Measurements from ENCODE around the gene CALN1. TPM values are rescaled to one million over a fixed set of nuclear protein-coding genes. Genes with fewer than 3 reads are reported as not detected.
"Not testable (repeated sequence)": the region's sequence is repeated elsewhere in the genome, so short reads cannot be mapped to it uniquely, and the experiment has no call there.

The CALN1 gene
- total RNA-seq, 1 donor: under 0.01 TPM

- H3K27me3 ChIP-seq (ENCODE audit: insufficient read depth, low read length): no peaks in the 10 kb centered on the region
- H3K4me1 ChIP-seq (ENCODE audit: insufficient read depth, low read length): peaks cover 9% of the 10 kb centered on the region
- H3K9me3 ChIP-seq (ENCODE audit: low read depth, low read length): no peaks in the 10 kb centered on the region
- H3K4me3 ChIP-seq (ENCODE audit: low read length): no peak overlapping the region
Measured at GRCh38 chr7:72391821-72392377, 20.2 kb downstream of the CALN1 start.

DNA sequence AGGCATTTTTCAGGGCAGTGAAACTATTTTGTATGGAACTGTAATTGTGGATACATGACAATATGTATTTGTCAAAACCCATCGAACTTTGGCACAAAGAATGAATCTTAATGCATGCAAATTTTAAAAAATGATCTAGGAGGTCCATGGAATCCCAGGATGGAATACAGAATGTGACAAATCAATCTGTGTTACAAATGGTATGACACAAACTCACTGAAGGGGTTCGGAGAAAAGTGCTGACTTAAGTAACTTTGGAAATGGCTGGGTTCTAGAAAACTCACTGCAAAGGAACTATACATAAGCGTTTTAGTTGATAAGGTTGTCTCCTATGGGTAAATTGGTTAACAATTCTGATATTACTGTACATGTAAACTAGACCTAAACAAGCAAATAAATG lies 26.0 kb downstream of the CALN1 start:
- Histone ChIP-seq H3K9me3 (ENCODE audit: low read depth, low read length) (no peaks in the 10 kb centered on the region), H3K4me1 (ENCODE audit: insufficient read depth, low read length) (no peaks in the 10 kb centered on the region), H3K4me3 (ENCODE audit: low read length) (no peak overlapping the region), H3K27me3 (ENCODE audit: insufficient read depth, low read length) (no peaks in the 10 kb centered on the region)

DNA sequence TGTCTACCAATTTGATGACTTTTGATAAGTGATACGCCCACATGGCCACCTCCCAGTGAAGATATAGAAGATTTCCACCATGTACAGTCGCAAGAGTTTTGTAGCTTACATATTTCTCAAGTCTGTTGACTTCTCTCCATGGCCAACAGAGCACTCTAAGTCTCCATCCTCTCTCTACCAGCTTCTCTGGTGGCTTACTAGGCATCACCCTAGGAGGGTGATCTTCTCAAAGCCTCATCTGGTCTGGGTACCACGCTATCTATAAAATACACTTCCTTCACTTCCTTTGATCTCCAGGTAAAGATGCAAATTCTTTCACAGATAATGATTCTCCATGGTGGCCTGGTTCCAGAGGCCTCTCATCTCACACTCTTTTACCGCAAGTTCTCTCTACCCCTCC lies 49.9 kb downstream of the CALN1 start:
- no peaks in the 10 kb centered on the region for H3K9me3 ChIP-seq (ENCODE audit: low read depth, low read length)
- no peak overlapping the region for H3K4me3 ChIP-seq (ENCODE audit: low read length)
- no peaks in the 10 kb centered on the region for H3K27me3 ChIP-seq (ENCODE audit: insufficient read depth, low read length)
- no peaks in the 10 kb centered on the region for H3K4me1 ChIP-seq (ENCODE audit: insufficient read depth, low read length)

GRCh38 chr7:72345208-72345727 lies 66.9 kb downstream of the CALN1 start:
- no peaks in the 10 kb centered on the region for H3K9me3 ChIP-seq (ENCODE audit: low read depth, low read length)
- no peak overlapping the region for H3K4me3 ChIP-seq (ENCODE audit: low read length)
- no peaks in the 10 kb centered on the region for H3K4me1 ChIP-seq (ENCODE audit: insufficient read depth, low read length)
- H3K27me3 ChIP-seq (ENCODE audit: insufficient read depth, low read length): no peaks in the 10 kb centered on the region

DNA sequence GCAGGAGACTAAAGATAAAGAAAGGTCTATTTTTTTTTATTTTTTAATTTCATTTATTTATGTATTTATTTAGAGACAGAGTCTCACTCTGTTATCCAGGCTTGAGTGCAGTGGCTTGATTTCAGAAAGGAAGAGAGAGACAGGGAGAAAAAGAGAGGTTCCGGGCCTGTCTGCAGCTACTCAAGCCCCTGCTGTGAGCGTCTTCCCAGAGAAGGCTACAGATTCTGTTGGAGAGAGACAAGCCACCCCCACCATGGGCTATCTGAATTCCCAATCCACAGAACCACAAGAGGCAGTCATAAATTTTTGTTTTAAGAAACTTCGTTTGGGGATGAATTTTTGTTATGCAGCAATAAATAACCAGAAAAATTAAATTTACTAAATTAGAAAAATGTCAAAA lies 68.1 kb downstream of the CALN1 start:
- H3K4me3 ChIP-seq (ENCODE audit: low read length): no peak overlapping the region
- no peaks in the 10 kb centered on the region for H3K9me3 ChIP-seq (ENCODE audit: low read depth, low read length)
- H3K27me3 ChIP-seq (ENCODE audit: insufficient read depth, low read length): no peaks in the 10 kb centered on the region
- no peaks in the 10 kb centered on the region for H3K4me1 ChIP-seq (ENCODE audit: insufficient read depth, low read length)

DNA sequence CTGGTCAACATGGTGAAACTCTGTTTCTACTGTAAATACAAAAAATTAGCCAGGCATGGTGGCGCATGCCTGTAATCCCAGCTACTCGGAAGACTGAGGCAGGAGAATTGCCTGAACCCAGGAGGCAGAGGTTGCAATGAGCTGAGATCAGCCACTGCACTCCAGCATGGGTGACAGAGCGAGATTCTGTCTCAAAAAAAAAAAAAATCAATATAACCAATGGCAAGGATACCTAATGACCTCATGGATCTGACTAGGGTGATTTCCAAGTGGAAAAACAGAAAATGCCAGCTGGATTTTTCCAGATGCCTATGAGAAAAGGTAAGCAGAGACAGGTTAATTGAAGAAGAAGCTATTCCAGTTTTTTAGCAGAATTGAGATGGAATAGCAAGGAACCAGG lies 68.8 kb downstream of the CALN1 start:
- H3K27me3 ChIP-seq (ENCODE audit: insufficient read depth, low read length): not testable (repeated sequence)

GRCh38 chr7:72337390-72338167 lies 74.6 kb downstream of the CALN1 start:
- Histone ChIP-seq H3K27me3 (ENCODE audit: insufficient read depth, low read length) (peaks cover 28% of the 10 kb centered on the region), H3K4me3 (ENCODE audit: low read length) (no peak overlapping the region), H3K4me1 (ENCODE audit: insufficient read depth, low read length) (no peaks in the 10 kb centered on the region)

More for the DNA sequence above, 68.8 kb downstream of the CALN1 start:
- not testable (repeated sequence) for H3K9me3 ChIP-seq (ENCODE audit: low read depth, low read length); H3K4me3 ChIP-seq (ENCODE audit: low read length); H3K4me1 ChIP-seq (ENCODE audit: insufficient read depth, low read length)

DNA sequence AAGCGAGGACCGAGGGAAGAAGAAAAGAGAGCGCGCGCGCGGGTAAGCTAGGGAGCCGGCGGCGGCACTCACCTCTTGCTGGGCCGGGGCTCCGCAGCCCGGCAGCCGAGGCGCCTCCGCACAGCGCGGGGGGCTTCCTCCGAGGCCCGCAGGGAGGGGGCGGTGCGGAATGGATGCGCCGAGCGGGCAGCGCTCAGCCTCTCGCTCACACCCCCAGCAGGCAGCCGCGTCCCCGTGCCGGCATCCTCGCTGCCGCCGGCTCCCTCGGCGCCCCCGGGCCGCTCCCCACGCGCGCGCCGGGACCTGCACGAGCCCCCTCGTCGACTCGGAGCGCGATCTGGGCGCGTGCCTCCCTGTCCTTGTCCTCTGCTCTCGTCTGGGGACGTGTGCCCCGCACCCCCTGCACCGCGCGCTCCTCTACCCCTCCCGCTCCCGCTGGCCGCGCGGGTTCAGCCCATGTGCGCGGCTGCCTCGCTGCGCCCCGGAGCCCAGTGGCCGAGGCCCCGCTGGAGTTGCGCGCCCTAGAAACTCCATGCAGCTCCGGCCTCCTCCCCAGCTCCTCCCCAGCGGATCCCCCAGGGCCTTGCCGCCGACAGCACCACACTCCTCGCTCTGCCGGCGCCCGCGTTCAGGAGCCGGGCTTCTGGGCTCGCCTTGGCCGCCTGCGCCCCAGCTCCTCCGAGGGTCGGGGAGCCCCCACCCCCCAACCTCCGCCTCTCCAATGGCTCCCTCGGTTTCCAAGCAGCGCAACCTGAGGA lies 75.3 kb downstream of the CALN1 start:
- Histone ChIP-seq H3K4me1 (ENCODE audit: insufficient read depth, low read length) (no peaks in the 10 kb centered on the region), H3K9me3 (ENCODE audit: low read depth, low read length) (no peaks in the 10 kb centered on the region), H3K4me3 (ENCODE audit: low read length) (no peak overlapping the region), H3K27me3 (ENCODE audit: insufficient read depth, low read length) (peaks cover 28% of the 10 kb centered on the region)

More at GRCh38 chr7:72337390-72338167, 74.6 kb downstream of the CALN1 start:
- no peaks in the 10 kb centered on the region for H3K9me3 ChIP-seq (ENCODE audit: low read depth, low read length)

DNA sequence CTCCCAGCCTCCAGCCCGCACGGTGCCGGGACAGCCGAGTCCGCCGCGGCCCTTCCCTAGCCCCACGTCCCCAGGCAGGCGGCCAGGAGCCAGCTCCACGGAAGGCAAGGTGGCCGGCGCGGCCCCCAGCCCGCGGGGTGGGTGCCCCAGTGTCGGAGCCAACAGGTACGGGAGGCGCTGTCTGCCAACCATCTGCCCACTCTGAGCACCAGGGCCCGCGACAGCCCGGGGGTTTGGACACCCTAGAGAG lies 75.8 kb downstream of the CALN1 start:
- Histone ChIP-seq H3K27me3 (ENCODE audit: insufficient read depth, low read length) (peaks cover 28% of the 10 kb centered on the region), H3K4me1 (ENCODE audit: insufficient read depth, low read length) (no peaks in the 10 kb centered on the region), H3K4me3 (ENCODE audit: low read length) (no peak overlapping the region), H3K9me3 (ENCODE audit: low read depth, low read length) (no peaks in the 10 kb centered on the region)

- peaks cover 28% of the 10 kb centered on the region for H3K27me3 ChIP-seq (ENCODE audit: insufficient read depth, low read length)
- no peak overlapping the region for H3K4me3 ChIP-seq (ENCODE audit: low read length)
- no peaks in the 10 kb centered on the region for H3K4me1 ChIP-seq (ENCODE audit: insufficient read depth, low read length)
- no peaks in the 10 kb centered on the region for H3K9me3 ChIP-seq (ENCODE audit: low read depth, low read length)
Measured at GRCh38 chr7:72335561-72336381, 76.4 kb downstream of the CALN1 start.

GRCh38 chr7:72334698-72335097 lies 77.4 kb downstream of the CALN1 start:
- Histone ChIP-seq H3K27me3 (ENCODE audit: insufficient read depth, low read length) (peaks cover 28% of the 10 kb centered on the region), H3K4me3 (ENCODE audit: low read length) (no peak overlapping the region), H3K4me1 (ENCODE audit: insufficient read depth, low read length) (no peaks in the 10 kb centered on the region), H3K9me3 (ENCODE audit: low read depth, low read length) (no peaks in the 10 kb centered on the region)

GRCh38 chr7:72334066-72334465 lies 78.1 kb downstream of the CALN1 start:
- no peaks in the 10 kb centered on the region for H3K9me3 ChIP-seq (ENCODE audit: low read depth, low read length)
- peaks cover 28% of the 10 kb centered on the region for H3K27me3 ChIP-seq (ENCODE audit: insufficient read depth, low read length)
- no peak overlapping the region for H3K4me3 ChIP-seq (ENCODE audit: low read length)
- no peaks in the 10 kb centered on the region for H3K4me1 ChIP-seq (ENCODE audit: insufficient read depth, low read length)

DNA sequence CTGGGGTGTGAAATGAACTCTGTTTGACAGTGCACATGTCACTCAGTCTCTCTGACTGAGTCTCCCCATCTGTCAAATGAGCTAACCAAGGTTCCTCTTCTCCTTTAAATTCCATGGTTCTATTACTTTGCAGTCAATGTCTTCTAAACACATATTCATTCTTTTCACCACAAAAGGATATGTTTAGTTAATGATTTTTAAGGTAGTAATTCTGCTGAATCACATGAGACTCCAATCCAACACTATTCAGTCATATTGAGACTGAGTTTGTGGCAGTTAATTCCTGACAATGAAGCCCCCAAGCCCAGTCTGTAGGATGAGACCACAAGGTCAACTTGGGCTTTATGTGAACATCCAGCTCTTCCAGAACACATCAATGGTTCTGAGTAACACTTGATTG lies 85.3 kb downstream of the CALN1 start:
- no peaks in the 10 kb centered on the region for H3K9me3 ChIP-seq (ENCODE audit: low read depth, low read length)
- H3K4me3 ChIP-seq (ENCODE audit: low read length): no peak overlapping the region
- no peaks in the 10 kb centered on the region for H3K27me3 ChIP-seq (ENCODE audit: insufficient read depth, low read length)
- H3K4me1 ChIP-seq (ENCODE audit: insufficient read depth, low read length): no peaks in the 10 kb centered on the region

DNA sequence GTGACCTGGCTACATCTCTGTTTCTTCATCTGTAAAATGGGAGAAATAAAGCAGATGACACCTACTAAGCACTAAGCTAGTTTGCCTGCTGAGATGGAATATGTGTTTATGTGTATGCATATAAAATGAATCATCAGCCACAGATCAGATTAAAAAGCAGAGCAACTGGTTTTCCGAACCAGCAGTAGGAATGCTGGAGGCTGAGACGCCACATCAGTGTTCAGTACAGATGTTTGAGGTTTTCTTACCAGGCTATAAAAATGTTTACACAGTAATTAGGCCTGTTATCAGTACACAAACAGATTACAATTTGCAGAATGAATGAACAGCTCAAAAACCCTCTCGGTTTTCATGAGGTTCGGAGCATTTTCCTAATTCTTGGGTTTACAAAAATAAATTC lies 85.8 kb downstream of the CALN1 start:
- Histone ChIP-seq H3K27me3 (ENCODE audit: insufficient read depth, low read length) (no peaks in the 10 kb centered on the region), H3K9me3 (ENCODE audit: low read depth, low read length) (no peaks in the 10 kb centered on the region), H3K4me3 (ENCODE audit: low read length) (no peak overlapping the region), H3K4me1 (ENCODE audit: insufficient read depth, low read length) (no peaks in the 10 kb centered on the region)

DNA sequence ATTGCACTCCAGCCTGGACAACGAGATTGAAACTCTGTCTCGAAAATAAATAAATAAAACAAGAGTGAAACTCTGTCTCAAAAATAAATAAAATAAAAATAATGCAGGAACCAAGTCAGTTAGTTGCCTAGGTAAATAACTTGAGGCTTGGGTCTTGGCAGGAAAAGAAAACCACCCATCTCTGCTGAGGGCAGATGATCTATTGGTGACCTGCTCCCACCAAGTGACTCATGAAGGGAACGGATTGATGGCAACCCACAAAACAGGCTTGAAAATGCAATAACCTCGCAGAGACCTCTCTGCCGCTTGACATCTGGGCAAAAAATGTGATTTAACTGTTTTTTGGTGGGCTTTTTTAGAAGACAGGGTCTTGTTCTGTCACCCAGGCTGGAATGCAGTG lies 86.6 kb downstream of the CALN1 start:
- Histone ChIP-seq H3K9me3 (ENCODE audit: low read depth, low read length) (no peaks in the 10 kb centered on the region), H3K4me1 (ENCODE audit: insufficient read depth, low read length) (no peaks in the 10 kb centered on the region), H3K4me3 (ENCODE audit: low read length) (no peak overlapping the region), H3K27me3 (ENCODE audit: insufficient read depth, low read length) (no peaks in the 10 kb centered on the region)

All from mononuclear cell (primary cell).